WTC11 (cell line): ENCODE measurements around the gene STAB1. TPM values are rescaled to one million over a fixed set of nuclear protein-coding genes. Genes with fewer than 3 reads are reported as not detected.

Experiments used
- ATAC-seq: fragments of 200-7000 bp; cut with Tn5 transposase; 2 replicates; pipeline ENCODE4 v1.10.0; 2021; ENCODE audit warnings: mild to moderate bottlenecking, moderate library complexity
- CTCF ChIA-PET: fragments of 300-600 bp; sonication (Branson Sonifier 250); formaldehyde crosslinking; loops from one replicate; lab custom pipeline; 2021; ENCODE audit warnings: antibody characterized with exemption; lab: Charles Lee
- POLR2A ChIA-PET: fragments of 350-600 bp; sonication (Branson Sonifier 250); formaldehyde crosslinking; loops from one replicate; lab custom pipeline; 2021; ENCODE audit warnings: antibody characterized with exemption; lab: Charles Lee
- DNase-seq: peaks from one replicate; pipeline ENCODE4 v3.0.0; 2021; ENCODE audit warnings: low spot score
- H3K27ac Mint-ChIP-seq: 2 replicates; pipeline ENCODE4 v1.8.0; 2021; ENCODE audit warnings: mixed read lengths
- H3K27me3 Mint-ChIP-seq: 2 replicates; pipeline ENCODE4 v1.8.0; 2021; ENCODE audit warnings: low read depth, mild to moderate bottlenecking, moderate library complexity, mixed read lengths
- H3K36me3 Mint-ChIP-seq: 2 replicates; pipeline ENCODE4 v1.8.0; 2021; ENCODE audit warnings: mixed read lengths
- H3K4me1 Mint-ChIP-seq: 2 replicates; pipeline ENCODE4 v1.8.0; 2022; ENCODE audit warnings: mixed read lengths
- H3K4me3 Mint-ChIP-seq: 2 replicates; pipeline ENCODE4 v1.8.0; 2021; ENCODE audit warnings: mild to moderate bottlenecking, moderate library complexity, mixed read lengths
- H3K9me3 Mint-ChIP-seq: 2 replicates; pipeline ENCODE4 v1.8.0; 2021; ENCODE audit warnings: mixed read lengths
- AFF4 ChIP-seq: sonication (generic); formaldehyde crosslinking; IDR thresholded peaks from 2 replicates; pipeline ENCODE4 v1.8.1; 2023; ENCODE audit warnings: mild to moderate bottlenecking, missing genetic modification reagents, borderline replicate concordance
- ATF1 ChIP-seq: sonication (generic); formaldehyde crosslinking; IDR thresholded peaks from 2 replicates; pipeline ENCODE4 v1.8.1; 2023; ENCODE audit warnings: mild to moderate bottlenecking, moderate library complexity, missing genetic modification reagents
- CBFB ChIP-seq: sonication (generic); formaldehyde crosslinking; IDR thresholded peaks from 2 replicates; pipeline ENCODE4 v1.8.1; 2022; ENCODE audit warnings: mild to moderate bottlenecking, low read depth, missing genetic modification reagents
- EMX1 ChIP-seq: fragments of 250-450 bp; sonication (Bioruptor Pico); IDR thresholded peaks from 2 replicates; pipeline ENCODE4 v1.8.0; 2021; ENCODE audit warnings: mild to moderate bottlenecking
- FOXK1 ChIP-seq: sonication (generic); formaldehyde crosslinking; IDR thresholded peaks from 2 replicates; pipeline ENCODE4 v1.8.0; 2022; ENCODE audit warnings: mild to moderate bottlenecking, moderate library complexity, missing genetic modification reagents
- GABPB1 ChIP-seq: sonication (generic); formaldehyde crosslinking; IDR thresholded peaks from 2 replicates; pipeline ENCODE4 v1.8.1; 2023; ENCODE audit warnings: mild to moderate bottlenecking, missing genetic modification reagents
- GTF2I ChIP-seq: fragments of 250-450 bp; sonication (Bioruptor Pico); conservative IDR thresholded peaks from 2 replicates; pipeline ENCODE4 v1.4.0; 2021; ENCODE audit warnings: mild to moderate bottlenecking
- HMGA2 ChIP-seq: fragments of 250-450 bp; sonication (Bioruptor Pico); IDR thresholded peaks from 2 replicates; pipeline ENCODE4 v1.4.0; 2021; ENCODE audit warnings: mild to moderate bottlenecking, moderate library complexity
- IRF1 ChIP-seq: sonication (generic); formaldehyde crosslinking; IDR thresholded peaks from 2 replicates; pipeline ENCODE4 v1.8.0; 2023; ENCODE audit warnings: missing genetic modification reagents
- IRF2 ChIP-seq: sonication (generic); formaldehyde crosslinking; IDR thresholded peaks from 2 replicates; pipeline ENCODE4 v1.8.0; 2022; ENCODE audit warnings: low read depth, missing genetic modification reagents, borderline replicate concordance
- MYBL2 ChIP-seq: sonication (generic); formaldehyde crosslinking; IDR thresholded peaks from 2 replicates; pipeline ENCODE4 v1.8.1; 2023; ENCODE audit warnings: mild to moderate bottlenecking, moderate library complexity, missing genetic modification reagents
- NR1H2 ChIP-seq: sonication (generic); formaldehyde crosslinking; IDR thresholded peaks from 2 replicates; pipeline ENCODE4 v1.9.0; 2021; ENCODE audit warnings: mild to moderate bottlenecking, moderate library complexity, missing genetic modification reagents
- SMAD3 ChIP-seq: sonication (generic); formaldehyde crosslinking; IDR thresholded peaks from 2 replicates; pipeline ENCODE4 v1.8.0; 2022; ENCODE audit warnings: missing genetic modification reagents, mild to moderate bottlenecking, borderline replicate concordance
- SMAD4 ChIP-seq: sonication (generic); formaldehyde crosslinking; IDR thresholded peaks from 2 replicates; pipeline ENCODE4 v1.8.0; 2022; ENCODE audit warnings: mild to moderate bottlenecking, missing genetic modification reagents
- STAT6 ChIP-seq: sonication (generic); formaldehyde crosslinking; conservative IDR thresholded peaks from 2 replicates; pipeline ENCODE4 v1.8.1; 2023; ENCODE audit warnings: mild to moderate bottlenecking, low read depth, missing genetic modification reagents, moderate library complexity
- TCF7 ChIP-seq: sonication (generic); formaldehyde crosslinking; IDR thresholded peaks from 2 replicates; pipeline ENCODE4 v1.8.0; 2022; ENCODE audit warnings: mild to moderate bottlenecking, low read depth, missing genetic modification reagents, moderate library complexity
- TEAD1 ChIP-seq: sonication (generic); formaldehyde crosslinking; IDR thresholded peaks from 2 replicates; pipeline ENCODE4 v1.8.0; 2022; ENCODE audit warnings: mild to moderate bottlenecking, missing genetic modification reagents
- ZBTB43 ChIP-seq: sonication (generic); formaldehyde crosslinking; IDR thresholded peaks from 2 replicates; pipeline ENCODE4 v1.8.1; 2023; ENCODE audit warnings: mild to moderate bottlenecking, missing genetic modification reagents
- ZNF263 ChIP-seq: sonication (generic); formaldehyde crosslinking; IDR thresholded peaks from 2 replicates; pipeline ENCODE4 v1.8.1; 2022; ENCODE audit warnings: low read depth, mild to moderate bottlenecking, moderate library complexity, missing genetic modification reagents
- ZNF281 ChIP-seq: sonication (generic); formaldehyde crosslinking; IDR thresholded peaks from 2 replicates; pipeline ENCODE4 v1.8.0; 2023; ENCODE audit warnings: mild to moderate bottlenecking, missing genetic modification reagents
- ZNF317 ChIP-seq: sonication (generic); formaldehyde crosslinking; IDR thresholded peaks from 2 replicates; pipeline ENCODE4 v1.8.1; 2023; ENCODE audit warnings: low read depth, mild to moderate bottlenecking, moderate library complexity, missing genetic modification reagents, borderline replicate concordance
- ZNF416 ChIP-seq: fragments of 250-450 bp; sonication (Bioruptor Pico); IDR thresholded peaks from 2 replicates; pipeline ENCODE4 v1.9.0; 2021; ENCODE audit warnings: mild to moderate bottlenecking, inconsistent platforms
- ZSCAN18 ChIP-seq: fragments of 250-450 bp; sonication (Bioruptor Pico); IDR thresholded peaks from 2 replicates; pipeline ENCODE4 v2.1.2; 2022; ENCODE audit warnings: mild to moderate bottlenecking, moderate library complexity
- total RNA-seq: library from RNA; stranded (reverse); gene quantifications from 3 replicates; pipeline ENCODE4 v1.2.3, GENCODE V29; 2021

STAB1 gene
- total RNA-seq, 1 experiment from 2014 or later: 1.9 TPM

- TF ChIP-seq ZNF317: no peak
- no peak for TF ChIP-seq MYBL2
- no peak for TF ChIP-seq EMX1 (CRISPR knock-in tag)
- TF ChIP-seq ATF1 (CRISPR knock-in tag): 0 out of 2 replicates have a peak, but pooled peaks have one; percentile 49
- no peak for TF ChIP-seq NR1H2 (CRISPR knock-in tag)
- TF ChIP-seq IRF2 (CRISPR knock-in tag): no peak
- no peak for TF ChIP-seq CBFB
- TF ChIP-seq FOXK1: peak; percentile 49; the same call in 1 of the 2 replicates
- TF ChIP-seq AFF4: no peak
- no peak for TF ChIP-seq ZBTB43 (CRISPR knock-in tag)
- no peak for TF ChIP-seq TEAD1 (CRISPR knock-in tag)
- TF ChIP-seq SMAD4 (CRISPR knock-in tag): no peak
- no peak for TF ChIP-seq ZNF281 (CRISPR knock-in tag)
Observed at GRCh38 chr3:52532838-52533622, 37.9 kb downstream of the STAB1 start (continued).

- Mint-ChIP-seq H3K27me3 (no peaks in the 10 kb centered on the region), H3K27ac (peak within 1 kb of the TSS; percentile 86), H3K4me3 (peak within 1 kb of the TSS; percentile 85), H3K9me3 (no peaks in the 10 kb centered on the region), H3K36me3 (peaks cover 5% of the 10 kb centered on the region), H3K4me1 (peaks cover 39% of the 10 kb centered on the region)
- CTCF ChIA-PET: no interaction called here
- POLR2A ChIA-PET: no interaction called here
- DNase-seq (peak; percentile 66), ATAC-seq (peak; percentile 20)
- TF ChIP-seq ZNF416 (CRISPR knock-in tag) (no peak; the same call in 1 of the 2 replicates), SMAD4 (CRISPR knock-in tag) (no peak), SMAD3 (no peak), TCF7 (CRISPR knock-in tag) (no peak), HMGA2 (no peak), IRF2 (CRISPR knock-in tag) (no peak), STAT6 (CRISPR knock-in tag) (no peak), GABPB1 (CRISPR knock-in tag) (0 out of 2 replicates have a peak, but pooled peaks have one; percentile 35), ZSCAN18 (CRISPR knock-in tag) (no peak), ZNF263 (CRISPR knock-in tag) (peak; percentile 79), TEAD1 (CRISPR knock-in tag) (0 out of 2 replicates have a peak, but pooled peaks have one; percentile 51), GTF2I (CRISPR knock-in tag) (no peak), IRF1 (CRISPR knock-in tag) (no peak)
Observed at GRCh38 chr3:52533623-52534280, 38.6 kb downstream of the STAB1 start, which contains the start of gene NT5DC2. NT5DC2 (minus strand) TSS chr3:52533857; CDS start chr3:52533737, 120 bp downstream.
